HEK293 (cell line): Measurements from ENCODE around the gene HSF5.

ENCODE experiments used
- AEBP2 ChIP-seq: fragments of 450-650 bp; formaldehyde crosslinking; IDR thresholded peaks from 2 replicates; pipeline ENCODE4 v1.5.1; 2016; ENCODE audit warnings: missing biosample characterization, missing genetic modification characterization, borderline replicate concordance
- FEZF1 ChIP-seq: fragments of 450-650 bp; formaldehyde crosslinking; IDR thresholded peaks from 2 replicates; pipeline ENCODE4 v1.5.1; 2016; ENCODE audit warnings: missing biosample characterization, missing genetic modification characterization
- IKZF3 ChIP-seq: fragments of 450-650 bp; IDR thresholded peaks from 2 replicates; pipeline ENCODE4 v1.5.0; 2018; ENCODE audit warnings: missing biosample characterization, mild to moderate bottlenecking, missing genetic modification characterization, moderate library complexity
- MZF1 ChIP-seq: fragments of 450-650 bp; formaldehyde crosslinking; IDR thresholded peaks from 2 replicates; pipeline ENCODE4 v1.5.1; 2017; ENCODE audit warnings: missing biosample characterization, missing genetic modification characterization, borderline replicate concordance
- PATZ1 ChIP-seq: fragments of 450-650 bp; formaldehyde crosslinking; IDR thresholded peaks from 2 replicates; pipeline ENCODE4 v1.5.1; 2016; ENCODE audit warnings: missing biosample characterization, missing genetic modification characterization
- PBX3 ChIP-seq: sonication (generic); formaldehyde crosslinking; IDR thresholded peaks from 2 replicates; pipeline ENCODE4 v1.8.1; 2022; ENCODE audit warnings: mild to moderate bottlenecking, moderate library complexity, missing genetic modification reagents
- PRDM6 ChIP-seq: fragments of 450-650 bp; formaldehyde crosslinking; IDR thresholded peaks from 2 replicates; pipeline ENCODE4 v1.5.1; 2017; ENCODE audit warnings: missing biosample characterization, missing genetic modification characterization
- RBAK ChIP-seq: fragments of 450-650 bp; formaldehyde crosslinking; IDR thresholded peaks from 2 replicates; pipeline ENCODE4 v1.5.1; 2016; ENCODE audit warnings: missing biosample characterization, missing genetic modification characterization
- SCRT2 ChIP-seq: fragments of 450-650 bp; formaldehyde crosslinking; IDR thresholded peaks from 2 replicates; pipeline ENCODE4 v1.5.1; 2016; ENCODE audit warnings: missing biosample characterization, missing genetic modification characterization
- SP7 ChIP-seq: fragments of 450-650 bp; formaldehyde crosslinking; IDR thresholded peaks from 2 replicates; pipeline ENCODE4 v1.5.1; 2016; ENCODE audit warnings: missing biosample characterization, missing genetic modification characterization
- YY1 ChIP-seq: fragments of 450-650 bp; formaldehyde crosslinking; IDR thresholded peaks from 2 replicates; pipeline ENCODE4 v1.5.1; 2018; ENCODE audit warnings: missing biosample characterization, missing genetic modification characterization
- ZFP69B ChIP-seq: fragments of 450-650 bp; formaldehyde crosslinking; IDR thresholded peaks from 2 replicates; pipeline ENCODE4 v1.5.1; 2016; ENCODE audit warnings: missing biosample characterization, missing genetic modification characterization
- ZNF114 ChIP-seq: fragments of 450-650 bp; formaldehyde crosslinking; IDR thresholded peaks from 2 replicates; pipeline ENCODE4 v1.5.0; 2017; ENCODE audit warnings: missing biosample characterization, missing genetic modification characterization
- ZNF132 ChIP-seq: fragments of 450-650 bp; formaldehyde crosslinking; IDR thresholded peaks from 2 replicates; pipeline ENCODE4 v1.5.1; 2017; ENCODE audit warnings: missing biosample characterization, missing genetic modification characterization, borderline replicate concordance
- ZNF148 ChIP-seq: fragments of 450-650 bp; formaldehyde crosslinking; IDR thresholded peaks from 2 replicates; pipeline ENCODE4 v1.5.0; 2017; ENCODE audit warnings: missing biosample characterization, missing genetic modification characterization, borderline replicate concordance
- ZNF16 ChIP-seq: fragments of 450-650 bp; formaldehyde crosslinking; IDR thresholded peaks from 2 replicates; pipeline ENCODE4 v1.5.1; 2016; ENCODE audit warnings: low read depth, missing biosample characterization, missing genetic modification characterization
- ZNF18 ChIP-seq: fragments of 450-650 bp; formaldehyde crosslinking; IDR thresholded peaks from 2 replicates; pipeline ENCODE4 v1.5.1; 2016; ENCODE audit warnings: missing biosample characterization, missing genetic modification characterization
- ZNF202 ChIP-seq: fragments of 450-650 bp; formaldehyde crosslinking; IDR thresholded peaks from 2 replicates; pipeline ENCODE4 v1.5.1; 2016; ENCODE audit warnings: missing biosample characterization, missing genetic modification characterization, borderline replicate concordance
- ZNF221 ChIP-seq: fragments of 450-650 bp; formaldehyde crosslinking; IDR thresholded peaks from 2 replicates; pipeline ENCODE4 v1.5.1; 2017; ENCODE audit warnings: missing biosample characterization, missing genetic modification characterization, borderline replicate concordance
- ZNF350 ChIP-seq: fragments of 450-650 bp; formaldehyde crosslinking; IDR thresholded peaks from 2 replicates; pipeline ENCODE4 v1.5.0; 2017; ENCODE audit warnings: missing biosample characterization, mild to moderate bottlenecking, missing genetic modification characterization
- ZNF416 ChIP-seq: fragments of 450-650 bp; formaldehyde crosslinking; IDR thresholded peaks from 2 replicates; pipeline ENCODE4 v1.5.1; 2016; ENCODE audit warnings: missing biosample characterization, missing genetic modification characterization
- ZNF423 ChIP-seq: fragments of 450-650 bp; formaldehyde crosslinking; IDR thresholded peaks from 2 replicates; pipeline ENCODE4 v1.5.1; 2016; ENCODE audit warnings: missing biosample characterization, missing genetic modification characterization
- ZNF48 ChIP-seq: fragments of 450-650 bp; formaldehyde crosslinking; IDR thresholded peaks from 2 replicates; pipeline ENCODE4 v1.5.1; 2016; ENCODE audit warnings: missing biosample characterization, missing genetic modification characterization
- ZNF514 ChIP-seq: fragments of 450-650 bp; formaldehyde crosslinking; IDR thresholded peaks from 2 replicates; pipeline ENCODE4 v1.5.1; 2016; ENCODE audit warnings: missing biosample characterization, missing genetic modification characterization
- ZNF558 ChIP-seq: fragments of 450-650 bp; formaldehyde crosslinking; IDR thresholded peaks from 2 replicates; pipeline ENCODE4 v1.5.1; 2016; ENCODE audit warnings: missing biosample characterization, missing genetic modification characterization
- ZNF626 ChIP-seq: fragments of 450-650 bp; sonication (Bioruptor Pico); formaldehyde crosslinking; IDR thresholded peaks from 2 replicates; pipeline ENCODE4 v1.5.1; 2018; ENCODE audit warnings: missing biosample characterization, missing genetic modification characterization, inconsistent platforms
- ZNF664 ChIP-seq: fragments of 450-650 bp; formaldehyde crosslinking; IDR thresholded peaks from 2 replicates; pipeline ENCODE4 v1.5.1; 2016; ENCODE audit warnings: missing biosample characterization, missing genetic modification characterization
- ZNF747 ChIP-seq: fragments of 450-650 bp; formaldehyde crosslinking; IDR thresholded peaks from 2 replicates; pipeline ENCODE4 v1.5.1; 2016; ENCODE audit warnings: missing biosample characterization, missing genetic modification characterization
- ZNF768 ChIP-seq: fragments of 450-650 bp; formaldehyde crosslinking; IDR thresholded peaks from 2 replicates; pipeline ENCODE4 v1.5.1; 2018; ENCODE audit warnings: missing biosample characterization, mild to moderate bottlenecking, missing genetic modification characterization
- ZNF830 ChIP-seq: fragments of 450-650 bp; IDR thresholded peaks from 2 replicates; pipeline ENCODE4 v1.5.0; 2018; ENCODE audit warnings: missing biosample characterization, missing genetic modification characterization, low read depth, mild to moderate bottlenecking, moderate library complexity

The HSF5 gene

GRCh38 chr17:58391302-58391984 is 96.8 kb downstream of the HSF5 start (continued):
- TF ChIP-seq IKZF3 (tag by site-specific recombination) = peak; percentile 94
- no peak for TF ChIP-seq ZNF48 (tag by site-specific recombination)
- no peak for TF ChIP-seq ZNF514 (tag by site-specific recombination)
- TF ChIP-seq ZNF626 (tag by site-specific recombination) = no peak
- TF ChIP-seq ZNF350 = no peak
- TF ChIP-seq ZNF114 (tag by site-specific recombination) = no peak
- TF ChIP-seq ZNF16 (tag by site-specific recombination) = no peak
- 0 out of 2 replicates have a peak, but pooled peaks have one; percentile 49 for TF ChIP-seq ZFP69B (tag by site-specific recombination)
- peak; percentile 97 for TF ChIP-seq SP7 (tag by site-specific recombination)
- TF ChIP-seq ZNF423 (tag by site-specific recombination) = 0 out of 2 replicates have a peak, but pooled peaks have one; percentile 35
- no peak for TF ChIP-seq RBAK (tag by site-specific recombination)
- TF ChIP-seq AEBP2 (tag by site-specific recombination) = no peak
- peak; percentile 96 for TF ChIP-seq PATZ1 (tag by site-specific recombination)
- TF ChIP-seq FEZF1 (tag by site-specific recombination) = peak; percentile 94
- TF ChIP-seq SCRT2 (tag by site-specific recombination) = no peak
- no peak for TF ChIP-seq ZNF148 (tag by site-specific recombination)
- TF ChIP-seq YY1 (tag by site-specific recombination) = no peak
- TF ChIP-seq ZNF830 = no peak
- no peak for TF ChIP-seq ZNF664 (tag by site-specific recombination)
- no peak for TF ChIP-seq PBX3
- TF ChIP-seq ZNF416 (tag by site-specific recombination) = no peak
- peak; percentile 84 for TF ChIP-seq PRDM6 (tag by site-specific recombination)
- no peak for TF ChIP-seq ZNF202 (tag by site-specific recombination)
- 0 out of 2 replicates have a peak, but pooled peaks have one; percentile 21 for TF ChIP-seq ZNF221 (tag by site-specific recombination)
- TF ChIP-seq ZNF558 = peak; percentile 75; the same call in 1 of the 2 replicates
- TF ChIP-seq ZNF747 (tag by site-specific recombination) = no peak
- peak; percentile 71 for TF ChIP-seq ZNF18 (tag by site-specific recombination)
- no peak for TF ChIP-seq ZNF132 (tag by site-specific recombination)
- TF ChIP-seq ZNF768 (tag by site-specific recombination) = no peak
- TF ChIP-seq MZF1 = 0 out of 2 replicates have a peak, but pooled peaks have one; percentile 42
